Effector memory CD8-positive, alpha-beta T cell (primary cell): ENCODE data around the gene LAMTOR2.

ENCODE experiments used
- ATAC-seq: fragments of 150-1000 bp; cut with Tn5 transposase; replicated peaks from 2 replicates; pipeline ENCODE4 v1.10.0; 2021; ENCODE audit warnings: mild to moderate bottlenecking, moderate library complexity
- DNase-seq, 3 experiments: peaks; one replicate each; pipeline ENCODE4 v3.0.0; 2021
- H3K27ac Mint-ChIP-seq, 2 donors: one replicate each; pipeline ENCODE4 v1.8.0; 2022; ENCODE audit warnings: mild to moderate bottlenecking in 2 of 2, mixed read lengths in 2 of 2, moderate library complexity in 2 of 2
- H3K27me3 Mint-ChIP-seq, 2 donors: one replicate each; pipeline ENCODE4 v1.8.0; 2022; ENCODE audit warnings: mixed read lengths in 2 of 2
- H3K36me3 Mint-ChIP-seq: one replicate; pipeline ENCODE4 v1.8.0; 2022; ENCODE audit warnings: mild to moderate bottlenecking, moderate library complexity, mixed read lengths; ENCODE audit not compliant: insufficient read depth
- H3K4me1 Mint-ChIP-seq, 2 donors: one replicate each; pipeline ENCODE4 v1.8.0; 2022; ENCODE audit warnings: low read depth in 2 of 2, mixed read lengths in 2 of 2
- H3K4me3 Mint-ChIP-seq, 2 donors: one replicate each; pipeline ENCODE4 v1.8.0; 2022; ENCODE audit warnings: mild to moderate bottlenecking in 2 of 2, mixed read lengths in 2 of 2, moderate library complexity in 2 of 2
- H3K9me3 Mint-ChIP-seq, 2 donors: one replicate each; pipeline ENCODE4 v1.8.0; 2022; ENCODE audit warnings: mixed read lengths in 2 of 2

Gene LAMTOR2

DNA sequence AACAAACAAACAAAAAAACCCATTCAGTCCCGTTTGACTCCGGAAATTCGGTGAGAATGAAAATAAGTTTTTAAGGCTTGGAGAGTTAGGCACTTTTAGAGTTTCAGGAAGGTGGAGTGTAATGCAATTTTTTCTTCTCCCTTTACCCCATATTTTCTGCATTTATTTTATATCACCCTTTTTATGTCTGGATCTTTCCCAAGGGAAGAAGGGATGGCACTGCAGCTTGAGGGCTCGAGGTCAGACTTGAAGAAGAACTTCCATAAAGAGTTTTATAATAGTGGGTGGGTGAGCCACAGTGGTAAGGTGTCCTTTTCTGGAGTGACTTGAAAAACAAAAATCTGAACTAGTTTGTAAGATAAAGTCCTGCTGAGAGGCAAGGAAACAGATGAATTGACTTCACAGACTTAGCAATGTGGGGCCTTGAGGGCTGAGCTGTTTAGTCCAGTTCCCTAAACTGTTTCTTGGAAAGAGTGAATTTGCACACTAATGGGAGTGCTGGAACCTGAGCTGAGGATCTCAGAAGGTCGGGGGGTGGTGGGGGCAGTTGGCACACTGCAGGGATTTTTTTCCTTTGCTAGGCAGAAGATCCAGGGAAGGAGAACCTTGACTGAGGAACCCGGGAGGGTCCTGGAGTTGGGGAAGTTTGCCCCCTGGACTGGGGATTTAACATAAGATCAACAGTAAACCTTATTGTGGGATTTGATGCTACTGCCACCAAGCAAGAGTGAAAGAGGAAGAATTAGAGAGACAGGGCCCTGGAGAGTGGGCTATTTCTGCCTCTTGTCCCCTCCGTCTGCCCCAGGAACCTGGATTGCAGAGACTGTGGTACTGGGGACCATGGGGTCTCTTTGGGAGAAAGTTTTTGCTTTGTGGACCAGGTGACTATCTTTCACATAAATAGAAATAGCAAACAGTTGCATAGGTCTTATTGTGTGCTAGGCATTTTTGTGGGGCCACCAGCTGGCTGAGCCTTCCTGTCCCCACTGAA lies 29.5 kb downstream of the LAMTOR2 start:
- H3K27ac Mint-ChIP-seq, result no peak overlapping the region
- no peak for ATAC-seq
- H3K36me3 Mint-ChIP-seq, result peaks cover 7% of the 10 kb centered on the region
- no peaks in the 10 kb centered on the region for H3K9me3 Mint-ChIP-seq
- H3K4me3 Mint-ChIP-seq, result peak overlapping the region; percentile 80 to 84
- H3K4me1 Mint-ChIP-seq, result peaks cover 0 to 4% of the 10 kb centered on the region in 2 donors
- no peak for DNase-seq
- peaks cover 46 to 54% of the 10 kb centered on the region in 2 donors for H3K27me3 Mint-ChIP-seq

GRCh38 chr1:156086256-156086662 lies 31.7 kb downstream of the LAMTOR2 start:
- DNase-seq (no peak), ATAC-seq (no peak)
- H3K27me3 Mint-ChIP-seq, result peaks cover 35 to 64% of the 10 kb centered on the region in 2 donors
- peaks cover 7% of the 10 kb centered on the region for H3K36me3 Mint-ChIP-seq
- no peak overlapping the region for H3K27ac Mint-ChIP-seq
- H3K4me3 Mint-ChIP-seq, result no peak overlapping the region
- H3K9me3 Mint-ChIP-seq, result no peaks in the 10 kb centered on the region
- H3K4me1 Mint-ChIP-seq, result peaks cover 6 to 8% of the 10 kb centered on the region in 2 donors

DNA sequence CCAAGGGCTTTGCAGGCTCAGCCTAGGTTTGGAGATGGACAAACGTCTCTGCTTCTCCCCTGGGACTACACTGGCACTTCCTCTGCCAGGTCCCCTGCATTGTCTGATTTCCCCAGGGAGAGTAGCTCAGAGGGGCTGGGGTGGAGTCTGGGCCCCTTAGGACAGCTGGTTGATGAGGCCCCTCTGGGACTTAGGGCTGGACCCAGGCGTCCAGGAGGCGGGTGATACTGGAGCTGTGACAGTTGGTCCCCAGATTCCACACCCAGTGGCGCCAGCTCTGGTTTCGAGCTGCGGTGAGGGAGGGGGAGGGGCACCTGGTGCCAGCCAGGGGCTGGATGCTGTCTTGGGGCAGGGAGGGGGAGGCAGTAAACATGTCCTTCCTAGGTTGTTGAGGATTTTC lies 35.1 kb downstream of the LAMTOR2 start:
- peaks cover 3 to 8% of the 10 kb centered on the region in 2 donors for H3K4me1 Mint-ChIP-seq
- no peak overlapping the region for H3K4me3 Mint-ChIP-seq

GRCh38 chr1:156090138-156090839 lies 35.7 kb downstream of the LAMTOR2 start:
- peaks cover 6% of the 10 kb centered on the region for H3K36me3 Mint-ChIP-seq
- ATAC-seq, result no peak
- no peaks in the 10 kb centered on the region for H3K9me3 Mint-ChIP-seq
- DNase-seq, result no peak
- peaks cover 18 to 41% of the 10 kb centered on the region in 2 donors for H3K27me3 Mint-ChIP-seq
- peaks cover 3 to 8% of the 10 kb centered on the region in 2 donors for H3K4me1 Mint-ChIP-seq
- H3K27ac Mint-ChIP-seq, result no peak overlapping the region
- H3K4me3 Mint-ChIP-seq, result no peak overlapping the region

More for the DNA sequence above, 35.1 kb downstream of the LAMTOR2 start:
- peaks cover 24 to 47% of the 10 kb centered on the region in 2 donors for H3K27me3 Mint-ChIP-seq
- DNase-seq (no peak), ATAC-seq (no peak)
- no peak overlapping the region for H3K27ac Mint-ChIP-seq
- no peaks in the 10 kb centered on the region for H3K9me3 Mint-ChIP-seq
- peaks cover 7% of the 10 kb centered on the region for H3K36me3 Mint-ChIP-seq

- DNase-seq, result peak; percentile 82 to 87 (median 83)
- H3K27ac Mint-ChIP-seq, result no peak overlapping the region
- H3K27me3 Mint-ChIP-seq, result peaks cover 15 to 36% of the 10 kb centered on the region in 2 donors
Measured at GRCh38 chr1:156090840-156091188, 36.2 kb downstream of the LAMTOR2 start.

DNA sequence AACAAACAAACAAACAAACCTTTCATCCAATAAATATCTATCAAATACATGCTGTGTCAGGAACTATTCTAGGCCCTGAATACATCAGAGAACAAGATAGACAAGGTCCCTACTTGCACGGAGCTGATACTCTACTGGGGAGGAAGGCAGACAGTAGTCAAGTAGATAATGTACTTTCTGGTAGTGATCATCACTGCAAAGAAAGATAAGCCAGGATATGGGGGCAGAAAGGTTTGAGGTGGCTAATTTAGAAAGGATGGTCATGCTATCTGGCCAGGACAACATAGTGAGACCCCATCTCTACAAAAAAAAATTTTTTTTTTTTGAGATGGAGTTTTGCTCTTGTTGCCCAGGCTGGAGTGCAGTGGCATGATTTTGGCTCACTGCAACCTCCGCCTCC lies 37.0 kb downstream of the LAMTOR2 start:
- ATAC-seq, result no peak
- Mint-ChIP-seq H3K36me3 (peaks cover 12% of the 10 kb centered on the region), H3K27ac (no peak overlapping the region), H3K9me3 (no peaks in the 10 kb centered on the region), H3K4me1 (peaks cover 15% of the 10 kb centered on the region in 2 donors), H3K4me3 (no peak overlapping the region), H3K27me3 (peaks cover 11 to 29% of the 10 kb centered on the region in 2 donors)
- no peak for DNase-seq

More at GRCh38 chr1:156090840-156091188, 36.2 kb downstream of the LAMTOR2 start:
- H3K4me3 Mint-ChIP-seq, result no peak overlapping the region
- peak; percentile 99 for ATAC-seq
- peaks cover 4% of the 10 kb centered on the region for H3K36me3 Mint-ChIP-seq
- no peaks in the 10 kb centered on the region for H3K9me3 Mint-ChIP-seq
- H3K4me1 Mint-ChIP-seq, result peaks cover 7 to 8% of the 10 kb centered on the region in 2 donors

GRCh38 chr1:156095906-156096508 lies 41.4 kb downstream of the LAMTOR2 start:
- Mint-ChIP-seq H3K4me3 (peak overlapping the region; percentile 62 to 63), H3K36me3 (peaks cover 26% of the 10 kb centered on the region), H3K4me1 (peaks cover 33 to 34% of the 10 kb centered on the region in 2 donors), H3K27me3 (peaks cover 0 to under 1% of the 10 kb centered on the region in 2 donors), H3K9me3 (no peaks in the 10 kb centered on the region), H3K27ac (peak overlapping the region; percentile 93 to 97)
- DNase-seq (no peak), ATAC-seq (no peak)

DNA sequence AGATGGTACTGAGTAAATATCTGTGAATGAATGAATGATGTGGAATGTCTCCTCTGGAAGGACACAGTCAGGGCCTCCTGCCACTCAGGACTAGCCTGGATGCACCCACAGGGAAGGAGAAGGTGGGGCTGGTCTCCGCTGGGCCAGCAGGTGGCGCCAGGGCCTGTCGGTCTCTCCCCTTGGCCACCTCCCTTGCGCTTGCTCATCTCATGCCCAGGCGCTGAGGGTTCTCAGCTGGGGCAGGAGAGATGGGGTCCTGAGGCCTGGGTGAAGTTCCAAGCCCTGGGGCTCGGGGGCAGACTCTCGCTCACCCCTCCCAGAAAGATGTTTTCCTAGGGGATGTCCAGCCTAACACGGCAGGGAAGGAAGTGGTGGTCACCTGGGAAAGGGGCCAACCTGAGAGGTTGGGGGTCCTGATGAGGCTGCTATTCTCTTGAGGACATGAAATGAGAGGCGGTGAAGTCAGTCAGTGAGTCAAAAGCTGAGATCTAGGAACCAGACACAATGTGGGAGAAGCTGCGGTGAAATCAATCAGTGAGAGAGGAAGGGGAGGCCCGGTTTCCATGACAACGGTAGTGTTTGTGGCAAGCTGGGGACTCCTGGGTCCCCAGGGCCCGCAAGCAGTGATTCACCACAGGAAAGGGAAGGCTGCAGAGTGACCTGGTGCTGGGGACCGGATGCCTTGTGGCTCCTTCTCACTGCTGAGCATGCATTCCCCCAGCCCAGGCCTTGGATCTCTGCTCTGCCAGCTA lies 42.2 kb downstream of the LAMTOR2 start:
- peak; percentile 86 for ATAC-seq
- peaks cover 33 to 34% of the 10 kb centered on the region in 2 donors for H3K4me1 Mint-ChIP-seq
- H3K27ac Mint-ChIP-seq, result peak overlapping the region; percentile 93 to 97
- peak overlapping the region; percentile 62 to 63 for H3K4me3 Mint-ChIP-seq
- H3K9me3 Mint-ChIP-seq, result no peaks in the 10 kb centered on the region
- peak; percentile 84 to 89 (median 86) for DNase-seq
- peaks cover 30% of the 10 kb centered on the region for H3K36me3 Mint-ChIP-seq
- no peaks in the 10 kb centered on the region for H3K27me3 Mint-ChIP-seq

- Mint-ChIP-seq H3K4me1 (peaks cover 33 to 34% of the 10 kb centered on the region in 2 donors), H3K36me3 (peaks cover 30% of the 10 kb centered on the region), H3K9me3 (no peaks in the 10 kb centered on the region), H3K27ac (peak overlapping the region; percentile 93 to 97), H3K4me3 (peak overlapping the region in 1 of 2 donors; percentile 62), H3K27me3 (no peaks in the 10 kb centered on the region)
- DNase-seq (no peak), ATAC-seq (no peak)
Measured at GRCh38 chr1:156097499-156098178, 43.1 kb downstream of the LAMTOR2 start.

DNA sequence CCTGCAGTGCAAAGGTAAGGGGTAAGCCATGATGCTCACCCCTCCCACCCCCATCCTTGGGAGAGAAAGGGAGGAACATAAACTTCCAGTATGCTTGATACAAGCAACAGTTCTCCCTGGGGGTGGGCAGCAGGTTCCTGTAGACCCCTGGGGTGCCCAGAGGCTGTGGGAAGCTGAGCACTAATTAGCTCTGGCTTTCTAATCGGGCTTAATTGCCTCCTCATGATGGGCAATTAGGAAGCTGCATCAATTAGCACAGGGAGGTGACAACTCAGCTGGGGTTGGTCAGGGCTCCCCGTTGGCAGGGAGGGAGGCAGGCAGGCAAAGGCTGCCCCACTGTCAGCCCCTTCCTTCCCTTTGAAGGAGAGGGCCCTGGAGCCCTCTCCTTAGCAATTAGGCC lies 44.2 kb downstream of the LAMTOR2 start:
- peaks cover 40% of the 10 kb centered on the region in 2 donors for H3K4me1 Mint-ChIP-seq
- no peaks in the 10 kb centered on the region for H3K9me3 Mint-ChIP-seq
- H3K27me3 Mint-ChIP-seq, result no peaks in the 10 kb centered on the region
- H3K36me3 Mint-ChIP-seq, result peaks cover 40% of the 10 kb centered on the region
- ATAC-seq (no peak), DNase-seq (no peak)
- H3K27ac Mint-ChIP-seq, result peak overlapping the region; percentile 93 to 97
- no peak overlapping the region for H3K4me3 Mint-ChIP-seq

- no peaks in the 10 kb centered on the region for H3K27me3 Mint-ChIP-seq
- DNase-seq, result no peak
- H3K4me3 Mint-ChIP-seq, result no peak overlapping the region
- no peaks in the 10 kb centered on the region for H3K9me3 Mint-ChIP-seq
- no peak for ATAC-seq
- peak overlapping the region; percentile 93 to 97 for H3K27ac Mint-ChIP-seq
- H3K36me3 Mint-ChIP-seq, result peaks cover 43% of the 10 kb centered on the region
- peaks cover 44 to 45% of the 10 kb centered on the region in 2 donors for H3K4me1 Mint-ChIP-seq
Measured at GRCh38 chr1:156099282-156099681, 44.7 kb downstream of the LAMTOR2 start.

DNA sequence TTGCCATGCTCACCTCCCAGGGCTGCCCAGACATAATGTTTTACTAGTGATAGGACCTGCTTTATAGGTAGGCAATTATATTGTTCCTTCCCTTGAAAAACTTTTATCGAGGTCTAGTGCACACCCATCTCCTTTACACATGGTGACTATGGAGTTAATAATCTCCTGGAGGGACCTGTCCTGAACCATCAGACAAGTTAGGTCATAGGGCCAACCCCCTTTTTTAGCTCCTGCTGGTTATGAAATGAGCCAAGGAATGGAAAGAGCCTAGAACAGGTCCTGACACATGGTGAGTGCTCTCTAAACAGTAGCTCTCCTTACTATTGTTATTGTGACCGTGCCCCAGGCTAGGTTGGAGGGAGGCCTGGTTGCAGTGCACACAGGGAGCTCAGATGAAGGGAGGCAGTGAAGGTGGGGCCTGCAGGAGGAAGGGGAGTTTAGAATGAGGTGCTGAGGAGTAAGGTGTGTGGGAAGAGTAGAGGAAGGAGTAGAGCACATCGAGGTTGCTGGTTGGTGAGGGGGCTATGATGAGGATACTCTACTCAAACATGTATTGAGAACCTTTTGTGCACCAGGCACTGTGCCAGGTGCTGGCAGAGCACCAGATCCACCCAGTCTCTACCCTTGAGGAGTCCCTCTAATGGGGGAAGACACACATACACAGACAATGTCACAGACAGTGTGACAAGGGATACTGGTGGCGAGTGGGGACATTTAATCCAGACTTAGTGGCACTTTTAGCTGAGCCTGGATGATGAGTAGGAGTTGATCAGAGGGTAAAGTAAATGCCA lies 45.8 kb downstream of the LAMTOR2 start:
- ATAC-seq (no peak), DNase-seq (no peak)
- Mint-ChIP-seq H3K27ac (peak overlapping the region; percentile 59), H3K4me1 (peaks cover 48 to 52% of the 10 kb centered on the region in 2 donors), H3K36me3 (peaks cover 48% of the 10 kb centered on the region), H3K9me3 (no peaks in the 10 kb centered on the region), H3K4me3 (no peak overlapping the region), H3K27me3 (no peaks in the 10 kb centered on the region)
